Karpas-422 (cell line): ENCODE data around the gene DRAXIN. TPM values are rescaled to one million over a fixed set of nuclear protein-coding genes. Genes with fewer than 3 reads are reported as not detected.

Experiments
- DNase-seq: peaks from one replicate; pipeline ENCODE4 v3.0.0-alpha.2; 2015
- H2AFZ ChIP-seq: fragments of 200-600 bp; sonication (generic); 2 replicates; pipeline ENCODE4 v1.6.1; 2014; ENCODE audit warnings: antibody characterized with exemption, low read length, mixed read lengths
- H3K27ac ChIP-seq: fragments of 200-600 bp; sonication (generic); 2 replicates; pipeline ENCODE4 v1.5.1; 2014; ENCODE audit warnings: mild to moderate bottlenecking, low read length, moderate library complexity
- H3K27me3 ChIP-seq: fragments of 200-600 bp; sonication (generic); 2 replicates; pipeline ENCODE4 v1.6.1; 2014; ENCODE audit warnings: low read length, mixed read lengths
- H3K36me3 ChIP-seq: fragments of 200-600 bp; sonication (generic); 2 replicates; pipeline ENCODE4 v1.6.1; 2014; ENCODE audit warnings: low read length, mixed read lengths; ENCODE audit not compliant: insufficient read depth
- H3K4me1 ChIP-seq: fragments of 200-600 bp; sonication (generic); 2 replicates; pipeline ENCODE4 v1.6.1; 2014; ENCODE audit warnings: mild to moderate bottlenecking, low read length, mixed read lengths
- H3K4me2 ChIP-seq: fragments of 200-600 bp; sonication (generic); 2 replicates; pipeline ENCODE4 v1.6.1; 2014; ENCODE audit warnings: low read length, low read depth, mild to moderate bottlenecking; ENCODE audit not compliant: poor library complexity, severe bottlenecking
- H3K4me3 ChIP-seq: fragments of 200-600 bp; sonication (generic); 2 replicates; pipeline ENCODE4 v1.5.1; 2014; ENCODE audit warnings: mild to moderate bottlenecking, antibody characterized with exemption, low read length, mixed read lengths
- H3K79me2 ChIP-seq: fragments of 200-600 bp; sonication (generic); 2 replicates; pipeline ENCODE4 v1.6.1; 2014; ENCODE audit warnings: mild to moderate bottlenecking, low read length, mixed read lengths
- H3K9ac ChIP-seq: fragments of 200-600 bp; sonication (generic); 2 replicates; pipeline ENCODE4 v1.6.0; 2014; ENCODE audit warnings: low read length
- H3K9me2 ChIP-seq: fragments of 200-600 bp; sonication (generic), shearing (Covaris generic); replicated peaks from 2 replicates; pipeline ENCODE4 v1.6.0; 2014; ENCODE audit warnings: mild to moderate bottlenecking, low read length, moderate library complexity; ENCODE audit not compliant: insufficient read depth
- H3K9me3 ChIP-seq: fragments of 300-700, 200-600 bp; sonication (generic); 2 replicates; pipeline ENCODE4 v1.6.1; 2014; ENCODE audit warnings: low read length, mixed read lengths
- H4K20me1 ChIP-seq: fragments of 200-600 bp; sonication (generic); 2 replicates; pipeline ENCODE4 v1.6.1; 2014; ENCODE audit warnings: mild to moderate bottlenecking, antibody characterized with exemption, low read length, low read depth; ENCODE audit not compliant: insufficient read depth
- total RNA-seq: library from RNA; depleted of rRNA; stranded (reverse); fragments of >200 nt; shearing (Covaris generic); gene quantifications from 2 replicates; pipeline ENCODE4 v1.2.3, GENCODE V29; 2014; ENCODE audit warnings: low replicate concordance

The DRAXIN gene
- total RNA-seq, 1 experiment from 2014 or later: not detected

- DNase-seq: no peak
- Histone ChIP-seq H3K36me3 (no peaks in the 10 kb centered on the region), H4K20me1 (no peaks in the 10 kb centered on the region)
Measured at GRCh38 chr1:11676386-11677103, 15.0 kb upstream of the DRAXIN start.

GRCh38 chr1:11678442-11678841 lies 13.1 kb upstream of the DRAXIN start:
- Histone ChIP-seq H3K9me3 (no peaks in the 10 kb centered on the region), H3K27me3 (no peaks in the 10 kb centered on the region), H3K4me1 (peaks cover 31% of the 10 kb centered on the region), H3K4me2 (no peak overlapping the region), H3K27ac (no peak overlapping the region), H2AFZ (no peak overlapping the region), H3K79me2 (peaks cover 15% of the 10 kb centered on the region), H3K4me3 (no peak overlapping the region), H3K9ac (no peak overlapping the region), H3K9me2 (no peaks in the 10 kb centered on the region), H3K36me3 (no peaks in the 10 kb centered on the region), H4K20me1 (no peaks in the 10 kb centered on the region)
- no peak for DNase-seq

More at GRCh38 chr1:11676386-11677103, 15.0 kb upstream of the DRAXIN start:
- Histone ChIP-seq H3K79me2 (peaks cover 15% of the 10 kb centered on the region), H3K9me3 (no peaks in the 10 kb centered on the region), H3K27ac (no peak overlapping the region), H2AFZ (no peak overlapping the region), H3K4me2 (no peak overlapping the region), H3K9me2 (no peaks in the 10 kb centered on the region), H3K9ac (no peak overlapping the region), H3K4me1 (peaks cover 12% of the 10 kb centered on the region), H3K27me3 (no peaks in the 10 kb centered on the region), H3K4me3 (no peak overlapping the region)

GRCh38 chr1:11680270-11681070 lies 11.0 kb upstream of the DRAXIN start:
- DNase-seq: peak; percentile 43
- H3K4me1 ChIP-seq: peaks cover 50% of the 10 kb centered on the region

GRCh38 chr1:11681071-11681771 lies 10.3 kb upstream of the DRAXIN start, which contains the start of gene MAD2L2:
TSS of gene MAD2L2 (minus strand) at chr1:11681148. CDS start at chr1:11680601, 547 bp downstream.
- Histone ChIP-seq H3K27ac (peak within 1 kb of the TSS; percentile 91), H3K4me1 (peaks cover 50% of the 10 kb centered on the region), H3K9me2 (no peaks in the 10 kb centered on the region), H3K4me3 (peak within 1 kb of the TSS; percentile 95), H4K20me1 (no peaks in the 10 kb centered on the region), H2AFZ (peak within 1 kb of the TSS; percentile 98), H3K4me2 (peak within 1 kb of the TSS; percentile 90), H3K27me3 (no peaks in the 10 kb centered on the region), H3K36me3 (no peaks in the 10 kb centered on the region), H3K9ac (peak within 1 kb of the TSS; percentile 94), H3K79me2 (peaks cover 15% of the 10 kb centered on the region), H3K9me3 (no peaks in the 10 kb centered on the region)
- peak; percentile 94 for DNase-seq

More at GRCh38 chr1:11680270-11681070, 11.0 kb upstream of the DRAXIN start:
- Histone ChIP-seq H4K20me1 (no peaks in the 10 kb centered on the region), H3K9me2 (no peaks in the 10 kb centered on the region), H3K4me3 (peak overlapping the region; percentile 95), H3K79me2 (peaks cover 15% of the 10 kb centered on the region), H3K4me2 (peak overlapping the region; percentile 90), H3K27ac (peak overlapping the region; percentile 91; the same call in 1 of the 2 replicates), H3K9ac (peak overlapping the region; percentile 94), H3K27me3 (no peaks in the 10 kb centered on the region), H2AFZ (peak overlapping the region; percentile 98; the same call in 1 of the 2 replicates), H3K36me3 (no peaks in the 10 kb centered on the region), H3K9me3 (no peaks in the 10 kb centered on the region)

GRCh38 chr1:11682287-11682771 lies 9.2 kb upstream of the DRAXIN start:
- peak overlapping the region; percentile 98 for H2AFZ ChIP-seq
- H3K4me2 ChIP-seq: peak overlapping the region; percentile 90
- H3K9ac ChIP-seq: peak overlapping the region; percentile 94

GRCh38 chr1:11682799-11683198 lies 8.7 kb upstream of the DRAXIN start:
- H3K27me3 ChIP-seq: no peaks in the 10 kb centered on the region
- H4K20me1 ChIP-seq: no peaks in the 10 kb centered on the region
- H3K4me3 ChIP-seq: peak overlapping the region; percentile 95; the same call in 1 of the 2 replicates
- peak overlapping the region; percentile 91; the same call in 1 of the 2 replicates for H3K27ac ChIP-seq
- H3K36me3 ChIP-seq: no peaks in the 10 kb centered on the region
- no peak for DNase-seq
- peaks cover 50% of the 10 kb centered on the region for H3K4me1 ChIP-seq
- H3K4me2 ChIP-seq: peak overlapping the region; percentile 90
- no peak overlapping the region for H2AFZ ChIP-seq
- no peaks in the 10 kb centered on the region for H3K9me3 ChIP-seq
- peaks cover 15% of the 10 kb centered on the region for H3K79me2 ChIP-seq
- peak overlapping the region; percentile 94 for H3K9ac ChIP-seq
- H3K9me2 ChIP-seq: no peaks in the 10 kb centered on the region

More at GRCh38 chr1:11682287-11682771, 9.2 kb upstream of the DRAXIN start:
- no peaks in the 10 kb centered on the region for H3K9me2 ChIP-seq
- DNase-seq: no peak
- peaks cover 50% of the 10 kb centered on the region for H3K4me1 ChIP-seq
- peaks cover 15% of the 10 kb centered on the region for H3K79me2 ChIP-seq
- H3K27ac ChIP-seq: peak overlapping the region; percentile 91
- H3K4me3 ChIP-seq: peak overlapping the region; percentile 95
- H3K36me3 ChIP-seq: no peaks in the 10 kb centered on the region
- no peaks in the 10 kb centered on the region for H3K9me3 ChIP-seq
- H3K27me3 ChIP-seq: no peaks in the 10 kb centered on the region
- H4K20me1 ChIP-seq: no peaks in the 10 kb centered on the region

- H3K36me3 ChIP-seq: no peaks in the 10 kb centered on the region
- H4K20me1 ChIP-seq: no peaks in the 10 kb centered on the region
- peak overlapping the region; percentile 56 for H3K27ac ChIP-seq
- peaks cover 50% of the 10 kb centered on the region for H3K4me1 ChIP-seq
- no peaks in the 10 kb centered on the region for H3K9me3 ChIP-seq
- no peaks in the 10 kb centered on the region for H3K9me2 ChIP-seq
- DNase-seq: peak; percentile 83
- H3K9ac ChIP-seq: peak overlapping the region; percentile 68
- H3K79me2 ChIP-seq: peaks cover 15% of the 10 kb centered on the region
- peak overlapping the region; percentile 63 for H3K4me3 ChIP-seq
- no peaks in the 10 kb centered on the region for H3K27me3 ChIP-seq
- peak overlapping the region; percentile 48; the same call in 1 of the 2 replicates for H2AFZ ChIP-seq
- peak overlapping the region; percentile 59 for H3K4me2 ChIP-seq
Measured at GRCh38 chr1:11684070-11684469, 7.4 kb upstream of the DRAXIN start.
